Activated T-helper 2 cell treated with anti-CD3 and anti-CD28 coated beads, Interferon-gamma antibody, Interleukin-2, Interleukin-4, amounts not matched to agents 10 μg/mL and 5 μg/mL and 100 μg/mL, durations not matched to agents 14 hours and 24 hours and 36 hours (primary cell): ENCODE measurements around the gene F13A1. TPM values are rescaled to one million over a fixed set of nuclear protein-coding genes. Genes with fewer than 3 reads are reported as not detected.
"Not testable (repeated sequence)": the region's sequence is repeated elsewhere in the genome, so short reads cannot be mapped to it uniquely, and the experiment has no call there.

Experiments
- DNase-seq: peaks from one replicate; pipeline ENCODE4 v3.0.0; 2021; ENCODE audit warnings: low spot score
- H3K27ac Mint-ChIP-seq: one replicate; pipeline ENCODE4 v1.8.0; 2021; ENCODE audit warnings: mixed read lengths
- H3K27me3 Mint-ChIP-seq: one replicate; pipeline ENCODE4 v1.8.0; 2021; ENCODE audit warnings: low read depth, mixed read lengths
- H3K36me3 Mint-ChIP-seq: one replicate; pipeline ENCODE4 v1.8.0; 2021; ENCODE audit warnings: low read depth, mixed read lengths
- H3K4me1 Mint-ChIP-seq: one replicate; pipeline ENCODE4 v1.8.0; 2021; ENCODE audit warnings: low read depth, mixed read lengths
- H3K4me3 Mint-ChIP-seq: one replicate; pipeline ENCODE4 v1.8.0; 2021; ENCODE audit warnings: low read depth, mild to moderate bottlenecking, moderate library complexity, mixed read lengths
- H3K9me3 Mint-ChIP-seq: one replicate; pipeline ENCODE4 v1.8.0; 2021; ENCODE audit warnings: mixed read lengths
- intact Hi-C: fragments of 100-400 bp; cut with micrococcal nuclease; formaldehyde crosslinking; loops from one replicate; pipeline ENCODE4 v1.15.1; 2023
- total RNA-seq: library from RNA; stranded (reverse); gene quantifications from 2 replicates; pipeline ENCODE4 v1.2.3, GENCODE V29; 2022

The F13A1 gene
- total RNA-seq, 1 donor from 2014 or later, result not detected

DNA sequence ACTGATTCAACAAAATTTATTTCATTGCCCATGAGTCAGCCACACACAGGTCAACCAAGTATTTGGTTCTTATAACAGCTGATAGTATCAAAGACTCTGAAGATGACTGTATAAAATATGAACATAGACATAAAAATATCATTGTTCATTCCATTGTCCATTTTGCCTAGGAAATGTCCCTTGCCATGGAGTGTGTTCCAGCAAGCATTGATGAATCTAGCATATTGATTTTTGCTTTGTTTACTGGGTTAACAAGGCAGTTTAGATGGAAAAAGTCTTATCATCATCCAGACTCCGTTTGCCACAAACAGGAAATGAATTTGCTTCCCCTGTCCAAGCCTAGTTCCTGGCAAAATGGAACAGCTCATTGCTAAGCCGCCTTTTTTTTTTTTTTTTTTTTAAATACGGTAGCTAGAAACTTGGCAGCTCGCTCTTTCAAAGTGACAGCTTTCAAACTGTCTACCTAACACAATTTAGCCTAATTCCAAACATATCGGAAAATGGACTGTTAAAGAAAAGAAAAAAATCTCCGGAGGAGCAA is 7.5 kb downstream of the F13A1 start:
- Mint-ChIP-seq H3K27ac (no peak overlapping the region), H3K9me3 (no peaks in the 10 kb centered on the region), H3K36me3 (no peaks in the 10 kb centered on the region), H3K4me3 (no peak overlapping the region), H3K27me3 (peaks cover 20% of the 10 kb centered on the region), H3K4me1 (no peaks in the 10 kb centered on the region)
- intact Hi-C loops, result no loop called here
- no peak for DNase-seq

GRCh38 chr6:6305575-6305974 is 14.9 kb downstream of the F13A1 start:
- intact Hi-C loops, result no loop called here
- Mint-ChIP-seq H3K36me3 (no peaks in the 10 kb centered on the region), H3K4me3 (no peak overlapping the region), H3K27me3 (peaks cover 9% of the 10 kb centered on the region), H3K9me3 (no peaks in the 10 kb centered on the region), H3K27ac (no peak overlapping the region), H3K4me1 (no peaks in the 10 kb centered on the region)
- DNase-seq, result no peak

- DNase-seq, H3K27me3 Mint-ChIP-seq, intact Hi-C loops, H3K4me3 Mint-ChIP-seq, H3K36me3 Mint-ChIP-seq, H3K4me1 Mint-ChIP-seq, H3K9me3 Mint-ChIP-seq, H3K27ac Mint-ChIP-seq: not testable (repeated sequence)
Observed at GRCh38 chr6:6300383-6300782, 20.1 kb downstream of the F13A1 start.

GRCh38 chr6:6293317-6293716 is 27.1 kb downstream of the F13A1 start:
- H3K4me1 Mint-ChIP-seq, result no peaks in the 10 kb centered on the region
- H3K27ac Mint-ChIP-seq, result no peak overlapping the region
- DNase-seq, result no peak
- intact Hi-C loops, result no loop called here
- no peak overlapping the region for H3K4me3 Mint-ChIP-seq
- no peaks in the 10 kb centered on the region for H3K36me3 Mint-ChIP-seq
- H3K9me3 Mint-ChIP-seq, result no peaks in the 10 kb centered on the region
- peaks cover 3% of the 10 kb centered on the region for H3K27me3 Mint-ChIP-seq

DNA sequence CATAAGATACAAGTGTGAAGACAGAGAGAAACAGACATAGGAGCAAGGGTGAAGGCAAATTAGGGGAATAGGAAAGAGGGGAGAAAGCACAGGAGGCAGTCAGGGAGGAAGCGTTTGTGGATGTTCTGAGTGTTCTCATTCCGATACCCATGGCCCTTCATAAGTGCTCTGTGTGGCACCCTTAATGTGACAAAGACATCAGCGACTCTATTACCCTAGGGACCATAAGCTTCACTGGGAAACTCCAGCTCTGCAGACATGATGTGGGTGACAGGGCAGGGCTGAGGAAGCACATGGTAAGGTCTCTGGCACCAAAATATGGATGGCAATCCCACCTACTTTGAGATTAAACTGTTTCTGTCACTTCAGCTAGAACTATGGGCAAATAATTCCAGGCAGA is 33.0 kb downstream of the F13A1 start:
- intact Hi-C loops, result no loop called here
- H3K4me1 Mint-ChIP-seq, result no peaks in the 10 kb centered on the region
- DNase-seq, result no peak
- H3K4me3 Mint-ChIP-seq, result no peak overlapping the region
- no peaks in the 10 kb centered on the region for H3K9me3 Mint-ChIP-seq
- H3K27me3 Mint-ChIP-seq, result peaks cover 3% of the 10 kb centered on the region
- H3K27ac Mint-ChIP-seq, result no peak overlapping the region
- H3K36me3 Mint-ChIP-seq, result no peaks in the 10 kb centered on the region

DNA sequence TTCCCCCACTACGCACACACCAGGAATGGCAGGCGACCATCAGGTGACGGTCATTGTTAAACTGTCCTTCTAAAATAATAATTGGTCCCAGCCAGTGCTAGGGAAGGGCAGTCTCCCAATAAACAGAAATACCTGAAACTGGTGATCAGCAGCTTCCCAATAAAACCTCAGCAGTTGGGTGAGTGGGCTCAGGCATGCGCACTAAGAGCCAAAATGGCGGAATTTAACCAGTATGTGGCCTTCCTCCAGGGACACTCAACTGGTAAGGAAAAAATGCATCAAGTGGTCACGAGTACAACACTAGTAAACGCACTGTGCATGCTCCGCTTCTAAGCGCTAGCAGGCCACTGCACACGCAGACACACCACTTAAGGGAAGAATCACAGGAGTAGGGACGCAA is 34.8 kb downstream of the F13A1 start:
- Mint-ChIP-seq H3K4me1 (no peaks in the 10 kb centered on the region), H3K36me3 (no peaks in the 10 kb centered on the region), H3K27me3 (no peaks in the 10 kb centered on the region), H3K27ac (no peak overlapping the region), H3K4me3 (no peak overlapping the region), H3K9me3 (no peaks in the 10 kb centered on the region)
- DNase-seq, result no peak
- intact Hi-C loops, result no loop called here

- Mint-ChIP-seq H3K27me3 (no peaks in the 10 kb centered on the region), H3K4me1 (no peaks in the 10 kb centered on the region)
Observed at GRCh38 chr6:6284221-6284966, 36.1 kb downstream of the F13A1 start.

GRCh38 chr6:6283746-6284145 is 36.7 kb downstream of the F13A1 start:
- H3K36me3 Mint-ChIP-seq, result no peaks in the 10 kb centered on the region
- no peak overlapping the region for H3K4me3 Mint-ChIP-seq
- H3K27me3 Mint-ChIP-seq, result no peaks in the 10 kb centered on the region
- intact Hi-C loops, result no loop called here
- H3K27ac Mint-ChIP-seq, result no peak overlapping the region
- no peak for DNase-seq
- no peaks in the 10 kb centered on the region for H3K4me1 Mint-ChIP-seq
- no peaks in the 10 kb centered on the region for H3K9me3 Mint-ChIP-seq

More at GRCh38 chr6:6284221-6284966, 36.1 kb downstream of the F13A1 start:
- intact Hi-C loops, result no loop called here
- DNase-seq, result no peak
- Mint-ChIP-seq H3K36me3 (no peaks in the 10 kb centered on the region), H3K9me3 (no peaks in the 10 kb centered on the region), H3K4me3 (no peak overlapping the region), H3K27ac (no peak overlapping the region)

- H3K4me3 Mint-ChIP-seq, result no peak overlapping the region
- intact Hi-C loops, result no loop called here
- peaks cover 2% of the 10 kb centered on the region for H3K27me3 Mint-ChIP-seq
- H3K4me1 Mint-ChIP-seq, result no peaks in the 10 kb centered on the region
- no peaks in the 10 kb centered on the region for H3K36me3 Mint-ChIP-seq
- DNase-seq, result no peak
- H3K27ac Mint-ChIP-seq, result no peak overlapping the region
- H3K9me3 Mint-ChIP-seq, result no peaks in the 10 kb centered on the region
Observed at GRCh38 chr6:6282716-6283115, 37.7 kb downstream of the F13A1 start.

DNA sequence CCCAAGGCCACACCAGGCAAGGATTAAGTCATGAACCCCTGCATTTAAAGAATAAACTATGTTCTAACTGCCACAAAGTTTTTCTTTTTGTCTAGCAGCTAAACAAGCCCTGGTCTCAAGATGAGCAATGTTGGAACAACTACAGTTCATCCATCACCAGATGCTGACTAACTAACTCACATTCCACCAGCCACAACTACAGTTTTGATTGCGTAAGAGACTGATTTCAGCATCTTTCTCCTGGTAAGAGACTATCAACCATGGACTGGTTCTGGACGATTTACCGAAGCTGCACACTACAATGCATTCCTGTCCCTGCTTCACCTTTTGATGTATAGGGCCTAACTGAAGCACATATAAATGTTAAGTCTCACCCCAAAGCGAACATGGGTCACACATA is 43.0 kb downstream of the F13A1 start:
- no peak overlapping the region for H3K27ac Mint-ChIP-seq
- H3K4me1 Mint-ChIP-seq, result no peaks in the 10 kb centered on the region
- no peaks in the 10 kb centered on the region for H3K36me3 Mint-ChIP-seq
- no peak for DNase-seq
- no peaks in the 10 kb centered on the region for H3K9me3 Mint-ChIP-seq
- no peak overlapping the region for H3K4me3 Mint-ChIP-seq
- intact Hi-C loops, result no loop called here
- peaks cover 2% of the 10 kb centered on the region for H3K27me3 Mint-ChIP-seq

- no peaks in the 10 kb centered on the region for H3K27me3 Mint-ChIP-seq
- H3K27ac Mint-ChIP-seq, result no peak overlapping the region
- intact Hi-C loops, result no loop called here
- no peaks in the 10 kb centered on the region for H3K4me1 Mint-ChIP-seq
- no peaks in the 10 kb centered on the region for H3K36me3 Mint-ChIP-seq
- no peaks in the 10 kb centered on the region for H3K9me3 Mint-ChIP-seq
- no peak overlapping the region for H3K4me3 Mint-ChIP-seq
- no peak for DNase-seq
Observed at GRCh38 chr6:6270948-6271535, 49.4 kb downstream of the F13A1 start.

DNA sequence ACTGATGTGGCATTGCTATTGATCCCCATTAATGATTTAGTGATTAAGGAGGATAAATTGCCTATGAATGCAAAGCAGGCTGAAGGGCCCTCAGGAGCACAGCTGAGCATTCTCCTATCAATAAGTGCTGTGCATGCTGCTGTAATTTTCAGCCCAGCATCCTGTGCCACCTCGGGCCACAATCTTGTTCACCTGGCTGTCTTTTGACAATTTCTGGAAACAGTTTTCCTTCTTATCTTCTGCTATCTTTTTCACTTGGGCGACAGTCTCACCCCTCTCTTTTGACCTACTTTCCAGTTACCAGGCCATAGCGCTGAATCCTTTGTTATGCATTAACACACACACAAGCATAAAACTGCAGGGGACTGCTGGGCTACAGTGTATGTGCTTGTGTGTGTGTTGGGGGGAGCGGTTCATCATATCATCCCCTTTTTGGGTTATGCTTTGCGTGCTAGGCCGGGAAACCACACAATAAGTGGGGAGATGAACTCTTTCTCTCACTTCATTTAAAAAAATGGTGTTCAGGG is 60.2 kb downstream of the F13A1 start:
- Mint-ChIP-seq H3K27ac (no peak overlapping the region), H3K4me3 (no peak overlapping the region), H3K9me3 (no peaks in the 10 kb centered on the region), H3K36me3 (no peaks in the 10 kb centered on the region), H3K4me1 (no peaks in the 10 kb centered on the region), H3K27me3 (no peaks in the 10 kb centered on the region)
- intact Hi-C loops, result no loop called here
- no peak for DNase-seq

- intact Hi-C loops, result no loop called here
- Mint-ChIP-seq H3K4me3 (no peak overlapping the region), H3K36me3 (no peaks in the 10 kb centered on the region), H3K27ac (no peak overlapping the region), H3K27me3 (peaks cover 3% of the 10 kb centered on the region), H3K4me1 (no peaks in the 10 kb centered on the region), H3K9me3 (no peaks in the 10 kb centered on the region)
- DNase-seq, result no peak
Observed at GRCh38 chr6:6256886-6257285, 63.6 kb downstream of the F13A1 start.
